Endodermal cell (in vitro differentiated cells): ENCODE results near the gene ACO2. TPM values are rescaled to one million over a fixed set of nuclear protein-coding genes. Genes with fewer than 3 reads are reported as not detected.
A peak's percentile ranks its signal among the peaks of the same experiment; 100 is the strongest.
"Not testable (repeated sequence)": the region's sequence is repeated elsewhere in the genome, so short reads cannot be mapped to it uniquely, and the experiment has no call there.

Source experiments
- DNase-seq: peaks from one replicate; pipeline ENCODE4 v3.0.0-alpha.2; 2017
- H3K27ac ChIP-seq: 2 replicates; pipeline ENCODE4 v1.5.1; 2013; ENCODE audit warnings: mild to moderate bottlenecking, low read depth, low read length, moderate library complexity
- H3K27me3 ChIP-seq: 2 replicates; pipeline ENCODE4 v1.6.1; 2013; ENCODE audit warnings: mild to moderate bottlenecking, low read length, moderate library complexity; ENCODE audit not compliant: insufficient read depth, control insufficient read depth, poor library complexity, severe bottlenecking
- H3K36me3 ChIP-seq: 2 replicates; pipeline ENCODE4 v1.7.0; 2013; ENCODE audit warnings: mild to moderate bottlenecking, low read length, moderate library complexity; ENCODE audit not compliant: control insufficient read depth, insufficient read depth
- H3K4me1 ChIP-seq: one replicate; pipeline ENCODE4 v1.7.0; 2013; ENCODE audit warnings: low read length; ENCODE audit not compliant: control insufficient read depth, insufficient read depth
- H3K4me3 ChIP-seq: 2 replicates; pipeline ENCODE4 v1.5.1; 2013; ENCODE audit warnings: mild to moderate bottlenecking, low read length, moderate library complexity
- H3K9ac ChIP-seq: 2 replicates; pipeline ENCODE4 v1.6.1; 2013; ENCODE audit warnings: mild to moderate bottlenecking, low read length, moderate library complexity; ENCODE audit not compliant: poor library complexity, severe bottlenecking; ENCODE audit errors: extremely low read depth
- H3K9me3 ChIP-seq: 2 replicates; pipeline ENCODE4 v1.6.1; 2013; ENCODE audit warnings: mild to moderate bottlenecking, low read length, moderate library complexity; ENCODE audit not compliant: control insufficient read depth
- H3K27ac Mint-ChIP-seq: 2 replicates; pipeline ENCODE4 v1.8.0; 2020; ENCODE audit warnings: mixed read lengths
- H3K27me3 Mint-ChIP-seq: 2 replicates; pipeline ENCODE4 v1.8.0; 2021; ENCODE audit warnings: mild to moderate bottlenecking, mixed read lengths; ENCODE audit not compliant: insufficient read depth
- H3K36me3 Mint-ChIP-seq: 2 replicates; pipeline ENCODE4 v1.8.0; 2020; ENCODE audit warnings: low read depth, mixed read lengths
- H3K4me1 Mint-ChIP-seq: 2 replicates; pipeline ENCODE4 v1.8.0; 2020; ENCODE audit warnings: mixed read lengths
- H3K4me3 Mint-ChIP-seq: 2 replicates; pipeline ENCODE4 v1.8.0; 2020; ENCODE audit warnings: mild to moderate bottlenecking, moderate library complexity, mixed read lengths
- H3K9me3 Mint-ChIP-seq: 2 replicates; pipeline ENCODE4 v1.8.0; 2020; ENCODE audit warnings: mild to moderate bottlenecking, mixed read lengths
- CTCF ChIP-seq: fragments of 200-600 bp; sonication (generic); conservative IDR thresholded peaks from 2 replicates; pipeline ENCODE4 v1.5.0; 2021; ENCODE audit warnings: antibody characterized with exemption, mild to moderate bottlenecking
- WGBS, 2 experiments: methylation state at CpG; one replicate each; pipeline versions ENCODE4 v1.1.5 to v1.1.7; 2013; ENCODE audit warnings: missing lambda C conversion rate in 2 of 2, mixed read lengths in 1 of 2; ENCODE audit not compliant: insufficient coverage in 1 of 2, insufficient read length in 1 of 2; 5-methylcytosine and 5-hydroxymethylcytosine counted together
- total RNA-seq, 2 donors: library from RNA; stranded (reverse); fragmentation: NEBNext Ultra II Directional in 1 of 2; extraction: Animal tissue kit (Norgen Biotek cat#: 25700) in 1 of 2; gene quantifications; 2 replicates in 1 of 2; 3 replicates in 1 of 2; pipeline ENCODE4 v1.2.1, GENCODE V29; 2021

The ACO2 gene
- total RNA-seq, 2 donors from 2014 or later, result 69.0 to 82.3 TPM

GRCh38 chr22:41555325-41555982 is 86.5 kb downstream of the ACO2 start:
- no peak for DNase-seq
- no peaks in the 10 kb centered on the region for H3K36me3 ChIP-seq
- Mint-ChIP-seq H3K4me3 (no peak overlapping the region), H3K27me3 (no peaks in the 10 kb centered on the region), H3K36me3 (no peaks in the 10 kb centered on the region), H3K27ac (no peak overlapping the region), H3K4me1 (peaks cover 10% of the 10 kb centered on the region), H3K9me3 (no peaks in the 10 kb centered on the region)
- no peak overlapping the region for H3K4me3 ChIP-seq
- H3K4me1 ChIP-seq, result no peaks in the 10 kb centered on the region
- H3K9ac ChIP-seq, result no peak overlapping the region
- WGBS, 2 experiments, result 85 to 91% methylated on average over 5 to 7 of the region's 7 CpGs
- no peaks in the 10 kb centered on the region for H3K9me3 ChIP-seq
- TF ChIP-seq CTCF, result no peak
- H3K27me3 ChIP-seq, result no peaks in the 10 kb centered on the region
- H3K27ac ChIP-seq, result no peak overlapping the region

GRCh38 chr22:41556561-41556960 is 87.6 kb downstream of the ACO2 start:
- no peak overlapping the region for H3K9ac ChIP-seq
- TF ChIP-seq CTCF, result no peak
- DNase-seq, result no peak

GRCh38 chr22:41557401-41558240 is 88.7 kb downstream of the ACO2 start:
- TF ChIP-seq CTCF, result no peak
- Histone ChIP-seq H3K4me3 (no peak overlapping the region), H3K9me3 (no peaks in the 10 kb centered on the region), H3K27me3 (no peaks in the 10 kb centered on the region), H3K36me3 (no peaks in the 10 kb centered on the region), H3K4me1 (peaks cover 3% of the 10 kb centered on the region), H3K27ac (peak overlapping the region; percentile 96), H3K9ac (no peak overlapping the region)
- Mint-ChIP-seq H3K4me3 (no peak overlapping the region), H3K27me3 (no peaks in the 10 kb centered on the region), H3K36me3 (no peaks in the 10 kb centered on the region), H3K4me1 (peaks cover 29% of the 10 kb centered on the region), H3K27ac (peak overlapping the region; percentile 62), H3K9me3 (no peaks in the 10 kb centered on the region)
- peak; percentile 73 for DNase-seq
- 85 to 87% methylated on average over 13 to 19 of the region's 19 CpGs for WGBS, 2 experiments

More at GRCh38 chr22:41556561-41556960, 87.6 kb downstream of the ACO2 start:
- Mint-ChIP-seq H3K36me3 (no peaks in the 10 kb centered on the region), H3K27ac (no peak overlapping the region), H3K4me3 (no peak overlapping the region), H3K27me3 (no peaks in the 10 kb centered on the region), H3K4me1 (peaks cover 21% of the 10 kb centered on the region), H3K9me3 (no peaks in the 10 kb centered on the region)
- no peaks in the 10 kb centered on the region for H3K9me3 ChIP-seq
- H3K27me3 ChIP-seq, result no peaks in the 10 kb centered on the region
- peaks cover 3% of the 10 kb centered on the region for H3K4me1 ChIP-seq
- 93 to 94% methylated on average over 6 to 10 of the region's 10 CpGs for WGBS, 2 experiments
- H3K27ac ChIP-seq, result peak overlapping the region; percentile 96
- no peak overlapping the region for H3K4me3 ChIP-seq
- no peaks in the 10 kb centered on the region for H3K36me3 ChIP-seq

- H3K9me3 ChIP-seq, H3K4me3 Mint-ChIP-seq, DNase-seq, H3K36me3 ChIP-seq, H3K4me3 ChIP-seq, H3K36me3 Mint-ChIP-seq, H3K9me3 Mint-ChIP-seq, H3K27ac Mint-ChIP-seq, H3K4me1 ChIP-seq, H3K27me3 ChIP-seq, H3K27ac ChIP-seq, H3K27me3 Mint-ChIP-seq, H3K9ac ChIP-seq: not testable (repeated sequence)
- peaks cover 34% of the 10 kb centered on the region for H3K4me1 Mint-ChIP-seq
- 97 to 100% methylated on average over 11 to 13 of the region's 13 CpGs for WGBS, 2 experiments
These were observed 89.3 kb downstream of the ACO2 start for GRCh38 chr22:41558241-41558630.
